Activated CD4-positive, alpha-beta memory T cell treated with anti-CD3 and anti-CD28 coated beads for 36 hours (primary cell): ENCODE measurements around the gene NUDT12. TPM values are rescaled to one million over a fixed set of nuclear protein-coding genes. Genes with fewer than 3 reads are reported as not detected.

Experiments used
- CTCF ChIA-PET: fragments of 350-600 bp; sonication (Branson Sonifier 250); formaldehyde crosslinking; loops from one replicate; lab custom pipeline; 2021; ENCODE audit warnings: antibody characterized with exemption, inconsistent platforms; lab: Charles Lee
- POLR2A ChIA-PET: fragments of 350-600 bp; sonication (Branson Sonifier 250); formaldehyde crosslinking; loops from one replicate; lab custom pipeline; 2021; ENCODE audit warnings: antibody characterized with exemption; lab: Charles Lee
- DNase-seq: peaks from one replicate; pipeline ENCODE4 v3.0.0-alpha.2; 2020
- H3K27ac Mint-ChIP-seq: one replicate; pipeline ENCODE4 v1.8.0; 2021; ENCODE audit warnings: mixed read lengths
- H3K27me3 Mint-ChIP-seq: one replicate; pipeline ENCODE4 v1.8.0; 2021; ENCODE audit warnings: mixed read lengths
- H3K36me3 Mint-ChIP-seq: one replicate; pipeline ENCODE4 v1.8.0; 2021; ENCODE audit warnings: mixed read lengths
- H3K4me1 Mint-ChIP-seq: one replicate; pipeline ENCODE4 v1.8.0; 2021; ENCODE audit warnings: low read depth, mixed read lengths
- H3K4me3 Mint-ChIP-seq: one replicate; pipeline ENCODE4 v1.8.0; 2021; ENCODE audit warnings: mild to moderate bottlenecking, mixed read lengths
- H3K9me3 Mint-ChIP-seq: one replicate; pipeline ENCODE4 v1.8.0; 2021; ENCODE audit warnings: mixed read lengths
- intact Hi-C: fragments of 100-400 bp; cut with micrococcal nuclease; formaldehyde crosslinking; loops from one replicate; pipeline ENCODE4 v1.15.1; 2023
- total RNA-seq, 2 experiments: library from RNA; stranded (reverse); gene quantifications; one replicate each; pipeline ENCODE4 v1.2.3, GENCODE V29; 2021

NUDT12 gene
- total RNA-seq, 2 experiments from 2014 or later = 2.1 to 2.7 TPM

GRCh38 chr5:103505581-103506305 is 56.8 kb downstream of the NUDT12 start:
- ChIA-PET CTCF (no interaction called here), POLR2A (no interaction called here)
- Mint-ChIP-seq H3K9me3 (peaks cover 7% of the 10 kb centered on the region), H3K27me3 (peaks cover 12% of the 10 kb centered on the region), H3K27ac (no peak overlapping the region), H3K4me3 (no peak overlapping the region), H3K4me1 (no peaks in the 10 kb centered on the region), H3K36me3 (no peaks in the 10 kb centered on the region)
- no peak for DNase-seq
- intact Hi-C loops = no loop called here

- H3K4me1 Mint-ChIP-seq = no peaks in the 10 kb centered on the region
- H3K9me3 Mint-ChIP-seq = peaks cover 7% of the 10 kb centered on the region
- no peak for DNase-seq
- no peaks in the 10 kb centered on the region for H3K36me3 Mint-ChIP-seq
- CTCF ChIA-PET = no interaction called here
- H3K27me3 Mint-ChIP-seq = peaks cover 12% of the 10 kb centered on the region
- POLR2A ChIA-PET = no interaction called here
- intact Hi-C loops = no loop called here
- no peak overlapping the region for H3K27ac Mint-ChIP-seq
- H3K4me3 Mint-ChIP-seq = no peak overlapping the region
Measured at GRCh38 chr5:103503066-103503465, 59.5 kb downstream of the NUDT12 start.

GRCh38 chr5:103502662-103503061 is 59.9 kb downstream of the NUDT12 start:
- H3K9me3 Mint-ChIP-seq = peaks cover 7% of the 10 kb centered on the region
- ChIA-PET POLR2A (no interaction called here), CTCF (no interaction called here)

More at GRCh38 chr5:103502662-103503061, 59.9 kb downstream of the NUDT12 start:
- no peak overlapping the region for H3K27ac Mint-ChIP-seq
- intact Hi-C loops = no loop called here
- peaks cover 12% of the 10 kb centered on the region for H3K27me3 Mint-ChIP-seq
- H3K4me3 Mint-ChIP-seq = no peak overlapping the region
- no peaks in the 10 kb centered on the region for H3K4me1 Mint-ChIP-seq
- DNase-seq = no peak
- no peaks in the 10 kb centered on the region for H3K36me3 Mint-ChIP-seq
